B cell (primary cell): ENCODE measurements around the gene SPDYA. TPM values are rescaled to one million over a fixed set of nuclear protein-coding genes. Genes with fewer than 3 reads are reported as not detected.

Experiments
- ATAC-seq: fragments of 200-7000 bp; cut with Tn5 transposase; one replicate; pipeline ENCODE4 v1.10.0; 2021; ENCODE audit warnings: low read depth, mild to moderate bottlenecking, moderate number of reproducible peaks, moderate library complexity
- CTCF ChIA-PET: fragments of 350-600 bp; sonication (Branson Sonifier 250); formaldehyde crosslinking; loops from one replicate; lab custom pipeline; 2021; ENCODE audit warnings: antibody characterized with exemption, inconsistent platforms; lab: Charles Lee
- POLR2A ChIA-PET: fragments of 350-600 bp; sonication (Branson Sonifier 250); formaldehyde crosslinking; loops from one replicate; lab custom pipeline; 2021; ENCODE audit warnings: antibody characterized with exemption; lab: Charles Lee
- DNase-seq: peaks from one replicate; pipeline ENCODE4 v3.0.0; 2013
- H2AFZ ChIP-seq: 2 replicates; pipeline ENCODE4 v1.6.1; 2012; ENCODE audit warnings: mild to moderate bottlenecking, low read depth, low read length; ENCODE audit not compliant: insufficient read depth, poor library complexity, severe bottlenecking
- H3K27ac ChIP-seq, 2 donors: 1 replicate in 1 of 2; 2 replicates in 1 of 2; pipeline ENCODE4 v1.5.1; 2012 to 2013; ENCODE audit warnings: low read length in 2 of 2, mild to moderate bottlenecking in 2 of 2, moderate library complexity in 1 of 2
- H3K27me3 ChIP-seq, 4 experiments: fragments of 200-600 bp in 1 of 4; sonication (generic) in 1 of 4; replicated peaks in 1 of 4; 1 replicate in 2 of 4; 2 replicates in 2 of 4; pipeline versions ENCODE4 v1.6.1 to v1.7.0; 2013 to 2016; ENCODE audit warnings: low read length in 3 of 4, mild to moderate bottlenecking in 2 of 4, mixed read lengths in 1 of 4, moderate library complexity in 1 of 4; ENCODE audit not compliant: insufficient read depth in 4 of 4, control insufficient read depth in 3 of 4; ENCODE audit errors: control extremely low read depth in 1 of 4
- H3K36me3 ChIP-seq, 2 experiments: replicated peaks in 1 of 2; 1 replicate in 1 of 2; 2 replicates in 1 of 2; pipeline versions ENCODE4 v1.6.1 to v1.7.1; 2013; ENCODE audit warnings: low read length in 1 of 2; ENCODE audit not compliant: insufficient read depth in 2 of 2, control insufficient read depth in 1 of 2; ENCODE audit errors: control extremely low read depth in 1 of 2, extremely low read depth in 1 of 2
- H3K4me1 ChIP-seq, 2 donors: fragments of 200-600 bp in 1 of 2; sonication (generic) in 1 of 2; 1 replicate in 1 of 2; 2 replicates in 1 of 2; pipeline versions ENCODE4 v1.5.1 to v1.6.1; 2013 to 2017; ENCODE audit warnings: low read length in 2 of 2; ENCODE audit not compliant: control insufficient read depth in 2 of 2, insufficient read depth in 2 of 2
- H3K4me2 ChIP-seq: replicated peaks from 2 replicates; pipeline ENCODE3; 2012; ENCODE audit warnings: mild to moderate bottlenecking, low read depth, low read length; ENCODE audit not compliant: poor library complexity, severe bottlenecking
- H3K4me3 ChIP-seq, 5 experiments: fragments of 200-600 bp in 1 of 5; sonication (generic) in 1 of 5; 1 replicate in 3 of 5; 2 replicates in 2 of 5; pipeline versions ENCODE4 v1.5.1 to v1.7.0; 2011 to 2016; ENCODE audit warnings: low read length in 4 of 5, mild to moderate bottlenecking in 4 of 5, low read depth in 2 of 5, control low read depth in 1 of 5, moderate library complexity in 1 of 5; ENCODE audit not compliant: insufficient read depth in 1 of 5; ENCODE audit errors: control extremely low read depth in 1 of 5, extremely low read depth in 1 of 5
- H3K79me2 ChIP-seq: fragments of 200-600 bp; sonication (generic); one replicate; pipeline ENCODE4 v1.6.0; 2016; ENCODE audit warnings: low read length; ENCODE audit not compliant: control insufficient read depth, insufficient read depth
- H3K9ac ChIP-seq: fragments of 200-600 bp; sonication (generic); 2 replicates; pipeline ENCODE4 v1.6.1; 2017; ENCODE audit warnings: mild to moderate bottlenecking, low read length, moderate library complexity
- H3K9me3 ChIP-seq, 3 donors: one replicate each; pipeline versions ENCODE4 v1.6.1 to v1.7.1; 2013; ENCODE audit warnings: low read length in 2 of 3; ENCODE audit not compliant: control insufficient read depth in 2 of 3, insufficient read depth in 1 of 3; ENCODE audit errors: control extremely low read depth in 1 of 3
- H4K20me1 ChIP-seq: 2 replicates; pipeline ENCODE4 v1.6.0; 2012; ENCODE audit warnings: mild to moderate bottlenecking, low read length; ENCODE audit not compliant: insufficient read depth, control insufficient read depth, poor library complexity, severe bottlenecking
- H3K27ac Mint-ChIP-seq: one replicate; pipeline ENCODE4 v1.8.0; 2021; ENCODE audit warnings: mixed read lengths
- H3K27me3 Mint-ChIP-seq: one replicate; pipeline ENCODE4 v1.8.0; 2021; ENCODE audit warnings: mixed read lengths
- H3K4me1 Mint-ChIP-seq: one replicate; pipeline ENCODE4 v1.8.0; 2021; ENCODE audit warnings: mixed read lengths
- H3K4me3 Mint-ChIP-seq: one replicate; pipeline ENCODE4 v1.8.0; 2021; ENCODE audit warnings: mixed read lengths
- H3K9me3 Mint-ChIP-seq: one replicate; pipeline ENCODE4 v1.8.0; 2022; ENCODE audit warnings: mixed read lengths; ENCODE audit not compliant: insufficient read depth
- EZH2 ChIP-seq: IDR thresholded peaks from 2 replicates; pipeline ENCODE4 v1.6.1; 2012; ENCODE audit warnings: borderline replicate concordance, low read depth, mild to moderate bottlenecking, moderate library complexity, low read length; ENCODE audit not compliant: insufficient read depth, poor library complexity, severe bottlenecking
- WGBS: methylation state at CpG from one replicate; pipeline ENCODE4 v1.1.5; 2013; ENCODE audit warnings: missing lambda C conversion rate; ENCODE audit not compliant: insufficient coverage; 5-methylcytosine and 5-hydroxymethylcytosine counted together
- intact Hi-C: fragments of 100-400 bp; cut with micrococcal nuclease; formaldehyde crosslinking; loops from one replicate; pipeline ENCODE4 v1.10.0; 2022
- polyA plus RNA-seq: library from polyadenylated mRNA; depleted of rRNA; stranded (reverse); fragments of >200 nt; gene quantifications from 2 replicates; pipeline ENCODE4 v1.2.3, GENCODE V29; 2012
- total RNA-seq, 2 donors: library from RNA; stranded (reverse); fragments of 120-200 nt in 1 of 2; gene quantifications; 1 replicate in 1 of 2; 2 replicates in 1 of 2; pipeline versions ENCODE4 v1.2.3 to v1.2.4, GENCODE V29; 2013 to 2022
- TF ChIP-seq, protein P1 (sequence below): fragments of 200-600 bp; IDR thresholded peaks from one replicate; pipeline ENCODE4 v1.8.0; 2022; ENCODE audit warnings: antibody characterized with exemption, mild to moderate bottlenecking

SPDYA gene
- total and polyA plus RNA-seq, 2 donors (not counting 1 experiment from before 2014, with no cell fraction given): 3.5 TPM; not detected in 1

DNA sequence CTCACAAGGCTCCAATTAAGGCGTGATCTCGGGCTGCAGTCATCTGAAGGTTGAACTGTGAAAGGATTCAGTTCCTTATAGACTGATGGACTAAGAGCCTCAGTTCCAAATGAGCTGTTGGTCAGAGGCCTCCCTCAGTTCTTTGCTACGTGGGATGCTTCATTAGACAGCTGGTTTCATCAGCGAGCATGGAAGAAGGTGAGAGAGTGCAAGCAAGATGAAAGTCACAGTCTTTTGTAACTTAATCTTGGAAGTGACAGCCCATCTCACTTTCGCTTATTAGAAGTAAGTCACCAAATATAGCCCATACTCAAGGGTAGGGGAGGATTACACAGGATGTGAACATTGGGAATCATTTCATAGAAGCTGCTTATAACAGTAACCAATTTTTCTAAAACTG, 32.2 kb upstream of the SPDYA start:
- Histone ChIP-seq H4K20me1 (peaks cover 40% of the 10 kb centered on the region), H2AFZ (no peak overlapping the region), H3K9ac (no peak overlapping the region), H3K9me3 (no peaks in the 10 kb centered on the region), H3K4me3 (no peak overlapping the region), H3K27me3 (no peaks in the 10 kb centered on the region), H3K4me1 (no peaks in the 10 kb centered on the region), H3K4me2 (no peak overlapping the region), H3K27ac (no peak overlapping the region), H3K79me2 (peaks cover 45% of the 10 kb centered on the region), H3K36me3 (peaks cover 25 to 57% of the 10 kb centered on the region in 2 experiments)
- no peak for ATAC-seq
- Mint-ChIP-seq H3K4me1 (peaks cover 19% of the 10 kb centered on the region), H3K27ac (no peak overlapping the region), H3K4me3 (no peak overlapping the region), H3K9me3 (no peaks in the 10 kb centered on the region), H3K27me3 (no peaks in the 10 kb centered on the region)
- ChIA-PET CTCF (no interaction called here), POLR2A (no interaction called here)
- no peak for DNase-seq
- no peak for TF ChIP-seq EZH2
- TF ChIP-seq, protein P1, sequence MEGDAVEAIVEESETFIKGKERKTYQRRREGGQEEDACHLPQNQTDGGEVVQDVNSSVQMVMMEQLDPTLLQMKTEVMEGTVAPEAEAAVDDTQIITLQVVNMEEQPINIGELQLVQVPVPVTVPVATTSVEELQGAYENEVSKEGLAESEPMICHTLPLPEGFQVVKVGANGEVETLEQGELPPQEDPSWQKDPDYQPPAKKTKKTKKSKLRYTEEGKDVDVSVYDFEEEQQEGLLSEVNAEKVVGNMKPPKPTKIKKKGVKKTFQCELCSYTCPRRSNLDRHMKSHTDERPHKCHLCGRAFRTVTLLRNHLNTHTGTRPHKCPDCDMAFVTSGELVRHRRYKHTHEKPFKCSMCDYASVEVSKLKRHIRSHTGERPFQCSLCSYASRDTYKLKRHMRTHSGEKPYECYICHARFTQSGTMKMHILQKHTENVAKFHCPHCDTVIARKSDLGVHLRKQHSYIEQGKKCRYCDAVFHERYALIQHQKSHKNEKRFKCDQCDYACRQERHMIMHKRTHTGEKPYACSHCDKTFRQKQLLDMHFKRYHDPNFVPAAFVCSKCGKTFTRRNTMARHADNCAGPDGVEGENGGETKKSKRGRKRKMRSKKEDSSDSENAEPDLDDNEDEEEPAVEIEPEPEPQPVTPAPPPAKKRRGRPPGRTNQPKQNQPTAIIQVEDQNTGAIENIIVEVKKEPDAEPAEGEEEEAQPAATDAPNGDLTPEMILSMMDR: no peak
- intact Hi-C loops: no loop called here
- WGBS: 100% methylated on average over 3 of the region's 5 CpGs

DNA sequence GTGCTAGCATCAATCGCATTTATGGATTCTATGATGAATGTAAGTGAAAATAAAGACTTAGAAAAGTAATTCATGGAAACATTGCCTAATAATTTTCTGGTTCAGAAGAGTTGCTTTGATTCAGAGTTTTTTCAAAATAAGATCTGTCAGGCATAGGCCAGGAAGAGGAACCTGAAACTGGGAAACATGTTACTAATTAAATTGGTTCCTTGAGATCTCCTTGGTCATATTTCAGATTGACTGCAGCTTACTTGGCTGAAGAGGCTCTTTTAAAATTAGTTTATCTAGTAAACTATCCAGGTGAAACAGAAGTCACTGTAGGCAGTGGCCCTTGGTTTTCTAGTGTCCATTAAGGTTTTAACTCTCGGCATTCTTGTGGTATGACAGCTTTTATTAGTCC, 31.6 kb upstream of the SPDYA start:
- no peak for TF ChIP-seq EZH2
- TF ChIP-seq, protein P1: no peak
- ChIA-PET POLR2A (no interaction called here), CTCF (interaction anchor here (1.6 kb wide), 1 partner anchor 185 kb away, joined by 7 read pairs; no protein-coding TSS in a partner anchor)
- Histone ChIP-seq H4K20me1 (peaks cover 34% of the 10 kb centered on the region), H3K9ac (no peak overlapping the region), H3K4me1 (no peaks in the 10 kb centered on the region), H3K9me3 (no peaks in the 10 kb centered on the region), H3K4me3 (no peak overlapping the region), H3K36me3 (peaks cover 28 to 63% of the 10 kb centered on the region in 2 experiments), H3K4me2 (no peak overlapping the region), H3K27ac (no peak overlapping the region), H3K79me2 (peaks cover 39% of the 10 kb centered on the region), H3K27me3 (no peaks in the 10 kb centered on the region), H2AFZ (no peak overlapping the region)
- WGBS: no CpG with 5 or more reads among the region's 2 CpGs
- H3K4me1 Mint-ChIP-seq: peaks cover 15% of the 10 kb centered on the region
- H3K4me3 Mint-ChIP-seq: no peak overlapping the region
- no peak overlapping the region for H3K27ac Mint-ChIP-seq
- intact Hi-C loops: no loop called here
- DNase-seq (no peak), ATAC-seq (no peak)
- H3K9me3 Mint-ChIP-seq: no peaks in the 10 kb centered on the region
- H3K27me3 Mint-ChIP-seq: no peaks in the 10 kb centered on the region
